MM.1S (cell line): ENCODE data around the gene CD200R1L.

Source experiments
- CTCF ChIP-seq: fragments of 300-600 bp; sonication (generic); IDR thresholded peaks from 2 replicates; pipeline ENCODE4 v1.5.1; 2016; ENCODE audit warnings: antibody characterized with exemption, low read length, mixed read lengths
- EZH2 ChIP-seq: fragments of 300-600 bp; sonication (generic); optimal IDR thresholded peaks from 2 replicates; pipeline ENCODE3; 2017; ENCODE audit warnings: low read depth, mild to moderate bottlenecking, antibody characterized with exemption, low read length, mixed read lengths

DNA sequence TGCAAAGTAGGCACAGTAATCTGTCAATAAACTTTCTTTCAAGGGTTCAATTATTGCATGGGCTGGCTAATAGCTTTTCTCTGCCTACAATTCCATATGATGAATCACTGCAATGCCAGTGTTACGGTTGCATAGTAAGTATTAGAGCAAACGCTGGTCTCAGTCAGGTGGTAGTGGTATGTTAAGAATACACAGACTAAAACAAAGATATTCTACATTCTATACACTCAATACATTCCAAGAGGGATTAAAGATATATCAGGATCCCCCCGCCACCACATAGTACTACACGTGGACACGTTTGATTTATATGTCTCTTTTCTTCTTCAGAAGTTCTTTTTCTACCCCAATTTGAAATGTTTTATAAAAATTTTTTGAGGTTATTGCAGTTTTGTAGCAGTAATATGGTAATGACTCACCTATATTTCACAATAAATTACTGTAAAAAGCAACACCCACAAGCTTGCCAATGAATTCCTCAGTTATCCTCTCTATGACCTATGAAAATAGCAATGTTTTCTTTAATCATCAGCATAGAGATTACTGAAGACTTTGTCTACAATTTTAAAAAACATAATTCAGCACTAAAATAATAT is 68.2 kb downstream of the CD200R1L start:
- TF ChIP-seq EZH2 (no peak), CTCF (no peak)
